Activated CD4-positive, alpha-beta T cell treated with anti-CD3 and anti-CD28 coated beads, Interleukin-2, amount 10 ng/mL, durations not matched to agents 7 days and 5 days (primary cell): ENCODE data around the gene EIF4G3. TPM values are rescaled to one million over a fixed set of nuclear protein-coding genes. Genes with fewer than 3 reads are reported as not detected.

Experiments used
- CTCF ChIA-PET: fragments of 350-600 bp; sonication (Branson Sonifier 250); formaldehyde crosslinking; loops from one replicate; lab custom pipeline; 2021; ENCODE audit warnings: antibody characterized with exemption; lab: Charles Lee
- POLR2A ChIA-PET: fragments of 350-600 bp; sonication (Branson Sonifier 250); formaldehyde crosslinking; loops from one replicate; lab custom pipeline; 2021; ENCODE audit warnings: antibody characterized with exemption; lab: Charles Lee
- DNase-seq: peaks from one replicate; pipeline ENCODE4 v3.0.0-alpha.2; 2020
- H3K27ac Mint-ChIP-seq: one replicate; pipeline ENCODE4 v1.8.0; 2021; ENCODE audit warnings: mild to moderate bottlenecking, moderate library complexity, mixed read lengths
- H3K27me3 Mint-ChIP-seq: one replicate; pipeline ENCODE4 v1.8.0; 2021; ENCODE audit warnings: mixed read lengths
- H3K36me3 Mint-ChIP-seq: one replicate; pipeline ENCODE4 v1.8.0; 2021; ENCODE audit warnings: low read depth, mixed read lengths
- H3K4me1 Mint-ChIP-seq: one replicate; pipeline ENCODE4 v1.8.0; 2021; ENCODE audit warnings: mixed read lengths
- H3K4me3 Mint-ChIP-seq: one replicate; pipeline ENCODE4 v1.8.0; 2021; ENCODE audit warnings: mild to moderate bottlenecking, moderate library complexity, mixed read lengths
- H3K9me3 Mint-ChIP-seq: one replicate; pipeline ENCODE4 v1.8.0; 2021; ENCODE audit warnings: mixed read lengths
- total RNA-seq, 2 experiments: library from RNA; stranded (reverse); gene quantifications; one replicate each; pipeline ENCODE4 v1.2.3, GENCODE V29; 2021

The EIF4G3 gene
- total RNA-seq, 2 experiments from 2014 or later = 23.8 to 31.5 TPM

- Mint-ChIP-seq H3K36me3 (no peaks in the 10 kb centered on the region), H3K27ac (no peak overlapping the region), H3K4me3 (no peak overlapping the region), H3K4me1 (peaks cover 8% of the 10 kb centered on the region), H3K27me3 (no peaks in the 10 kb centered on the region), H3K9me3 (no peaks in the 10 kb centered on the region)
- ChIA-PET POLR2A (no interaction called here), CTCF (no interaction called here)
- no peak for DNase-seq
These were observed 177.9 kb downstream of the EIF4G3 start for GRCh38 chr1:20998826-20999225.

GRCh38 chr1:20997602-20998224 is 179.0 kb downstream of the EIF4G3 start:
- Mint-ChIP-seq H3K9me3 (no peaks in the 10 kb centered on the region), H3K4me1 (peaks cover 17% of the 10 kb centered on the region), H3K27ac (no peak overlapping the region), H3K27me3 (no peaks in the 10 kb centered on the region), H3K4me3 (no peak overlapping the region), H3K36me3 (no peaks in the 10 kb centered on the region)
- DNase-seq = no peak
- CTCF ChIA-PET = interaction anchor here (0.7 kb wide), 1 partner anchor 1119 kb away, joined by 3 read pairs; no protein-coding TSS in a partner anchor
- POLR2A ChIA-PET = no interaction called here

DNA sequence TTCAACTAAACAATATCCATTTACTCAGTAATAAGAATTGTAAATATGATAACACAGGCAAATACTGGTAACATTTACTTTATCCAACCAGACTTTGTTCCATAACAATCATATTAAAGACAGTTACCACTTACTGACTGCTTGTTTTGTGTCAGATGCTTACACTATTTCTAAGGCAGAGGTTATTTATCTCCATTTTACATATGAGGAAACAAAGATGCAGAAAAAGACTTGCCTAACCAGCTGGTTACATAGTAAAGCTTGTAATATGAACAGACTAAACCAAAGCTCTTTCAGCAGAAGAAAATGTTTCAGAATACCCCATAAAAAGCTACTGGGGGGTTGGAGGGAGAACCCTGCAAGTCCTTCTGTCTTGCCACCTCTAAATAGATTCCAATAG is 180.1 kb downstream of the EIF4G3 start:
- Mint-ChIP-seq H3K9me3 (no peaks in the 10 kb centered on the region), H3K27ac (no peak overlapping the region), H3K4me3 (no peak overlapping the region), H3K27me3 (no peaks in the 10 kb centered on the region), H3K4me1 (peaks cover 28% of the 10 kb centered on the region), H3K36me3 (no peaks in the 10 kb centered on the region)
- no peak for DNase-seq
- POLR2A ChIA-PET = no interaction called here
- CTCF ChIA-PET = no interaction called here

DNA sequence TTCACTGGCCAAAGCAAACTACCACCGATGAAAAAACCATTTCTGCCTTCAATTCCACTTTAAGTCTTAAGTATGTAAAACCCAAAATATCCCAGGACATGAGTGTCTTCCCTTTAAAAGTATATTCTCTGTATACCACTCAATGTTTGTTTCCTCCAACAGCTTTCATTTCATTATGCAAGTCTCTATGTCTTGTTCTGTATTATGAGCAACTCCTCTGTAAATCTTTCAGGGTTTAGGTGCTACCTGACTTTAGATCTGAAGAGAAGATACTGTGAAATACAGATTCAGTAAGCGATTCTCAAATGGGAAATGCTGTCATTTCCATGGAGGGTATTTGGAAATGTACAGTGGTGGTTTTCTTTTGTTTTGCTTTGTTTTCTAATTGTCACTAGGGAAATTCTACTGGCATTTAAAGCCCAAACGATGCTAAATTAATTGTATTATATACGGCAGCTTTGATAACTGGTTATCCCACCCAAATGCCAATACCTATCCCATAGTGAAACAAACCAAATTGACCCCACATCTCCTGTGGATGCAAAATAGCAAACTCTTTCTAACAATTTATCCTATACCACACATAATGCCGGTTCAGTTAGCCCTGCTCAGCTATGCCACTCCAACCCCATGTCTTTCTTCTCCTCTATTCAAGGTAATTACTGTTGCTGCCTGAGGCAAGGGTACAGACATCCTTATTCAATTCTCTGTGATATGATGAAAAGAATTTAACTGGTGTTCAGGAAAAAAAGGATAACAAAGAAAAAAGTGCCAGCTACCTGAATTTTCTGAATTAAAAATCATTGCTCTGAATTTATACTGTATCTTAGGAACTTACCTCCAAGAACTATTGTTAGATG is 182.8 kb downstream of the EIF4G3 start:
- Mint-ChIP-seq H3K4me3 (no peak overlapping the region), H3K36me3 (no peaks in the 10 kb centered on the region), H3K27me3 (no peaks in the 10 kb centered on the region), H3K27ac (no peak overlapping the region), H3K4me1 (peaks cover 27% of the 10 kb centered on the region), H3K9me3 (no peaks in the 10 kb centered on the region)
- no peak for DNase-seq
- ChIA-PET CTCF (interaction anchor here (0.6 kb wide), 1 partner anchor 244 kb away, joined by 3 read pairs; no protein-coding TSS in a partner anchor), POLR2A (no interaction called here)

DNA sequence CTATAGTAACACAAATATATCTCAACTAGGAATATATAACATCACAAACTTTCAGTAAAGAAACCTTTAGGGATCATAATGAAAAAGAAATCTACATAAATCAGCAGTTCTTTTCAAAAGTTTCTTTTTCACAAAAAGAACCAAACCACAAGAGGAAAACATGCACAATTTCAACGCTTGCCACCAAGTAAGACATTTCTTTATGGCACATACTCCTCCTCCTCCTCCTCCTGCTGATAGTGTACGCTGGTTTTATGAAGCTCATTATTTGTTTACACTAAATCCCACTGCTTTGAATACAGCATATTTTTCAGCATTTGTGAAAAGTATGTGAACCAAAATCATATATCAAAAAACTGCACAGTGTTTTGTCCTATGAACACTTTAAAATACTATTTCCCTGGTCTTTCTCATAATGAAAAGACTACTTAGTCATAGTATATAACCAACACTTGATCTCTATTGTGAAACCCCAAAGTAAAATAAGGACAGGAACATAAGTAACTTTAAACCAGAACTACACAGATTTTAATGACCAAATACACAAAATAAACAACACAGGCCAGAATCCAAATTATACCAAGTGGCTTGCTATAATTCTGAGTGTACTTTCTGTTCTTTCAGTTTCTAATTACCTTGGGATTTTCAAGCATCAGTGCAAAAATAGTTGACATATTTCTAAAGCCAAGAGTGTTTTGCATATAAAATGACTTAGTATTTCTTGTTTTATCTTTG is 184.2 kb downstream of the EIF4G3 start:
- peaks cover 26% of the 10 kb centered on the region for H3K4me1 Mint-ChIP-seq
- no peak for DNase-seq
- H3K27me3 Mint-ChIP-seq = no peaks in the 10 kb centered on the region
- H3K4me3 Mint-ChIP-seq = no peak overlapping the region
- peak overlapping the region; percentile 81 for H3K27ac Mint-ChIP-seq
- no peaks in the 10 kb centered on the region for H3K9me3 Mint-ChIP-seq
- ChIA-PET POLR2A (no interaction called here), CTCF (interaction anchor here (0.9 to 1.2 kb wide), 2 partner anchors 12 to 13 kb away, joined by 3 to 4 read pairs; no protein-coding TSS in a partner anchor)
- no peaks in the 10 kb centered on the region for H3K36me3 Mint-ChIP-seq

GRCh38 chr1:20988943-20989342 is 187.8 kb downstream of the EIF4G3 start:
- Mint-ChIP-seq H3K9me3 (no peaks in the 10 kb centered on the region), H3K36me3 (no peaks in the 10 kb centered on the region), H3K27ac (no peak overlapping the region), H3K27me3 (no peaks in the 10 kb centered on the region), H3K4me1 (peaks cover 21% of the 10 kb centered on the region), H3K4me3 (no peak overlapping the region)
- no peak for DNase-seq
- ChIA-PET POLR2A (no interaction called here), CTCF (interaction anchor here (0.8 to 1.2 kb wide), 2 partner anchors 13 to 207 kb away, joined by 3 to 4 read pairs; no protein-coding TSS in a partner anchor)

DNA sequence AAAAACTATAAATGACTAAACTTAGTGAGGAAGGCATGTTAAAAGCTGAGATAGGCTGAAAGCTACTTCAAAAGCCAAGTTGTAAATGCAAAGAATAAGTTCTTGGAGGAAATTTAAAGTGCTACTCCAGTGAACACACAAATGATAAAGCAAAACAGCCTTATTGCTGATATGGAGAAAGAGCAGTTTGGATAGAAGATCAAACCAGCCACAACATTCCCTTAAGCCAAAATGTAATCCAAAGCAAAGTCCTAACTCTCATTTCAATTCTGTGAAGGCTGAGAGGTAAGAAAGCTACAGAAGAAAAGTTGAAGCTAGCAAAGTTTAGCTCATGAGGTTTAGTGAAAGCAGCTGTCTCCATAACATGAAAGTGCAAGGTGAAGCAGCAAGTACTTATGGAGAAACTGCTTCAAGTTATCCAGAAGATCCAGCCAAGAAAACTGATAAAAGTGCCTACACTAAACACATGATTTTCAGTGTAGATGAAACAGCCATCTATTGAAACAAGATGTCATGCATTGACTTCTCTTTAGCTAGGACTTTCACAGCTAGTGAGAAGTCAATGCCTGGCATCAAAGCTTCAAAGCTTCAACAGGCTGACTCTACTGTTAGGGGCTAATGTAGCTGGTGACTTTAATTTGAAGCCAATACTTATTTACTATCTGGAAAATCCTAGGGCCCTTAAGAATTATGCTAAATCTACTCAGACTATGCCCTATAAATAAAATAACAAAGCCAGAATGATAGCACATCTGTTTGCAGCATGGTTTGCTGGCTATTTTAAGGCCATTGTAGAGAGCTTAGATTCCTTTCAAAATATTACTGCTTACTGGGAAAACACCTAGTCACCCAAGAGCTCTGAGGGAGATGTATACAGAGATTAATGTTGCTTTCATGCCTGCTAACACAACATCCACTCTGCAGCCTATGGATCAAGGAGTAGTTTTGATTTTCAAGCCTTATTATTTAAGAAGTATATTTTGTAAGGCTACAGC is 188.6 kb downstream of the EIF4G3 start:
- H3K27me3 Mint-ChIP-seq = no peaks in the 10 kb centered on the region
- no peak overlapping the region for H3K4me3 Mint-ChIP-seq
- DNase-seq = no peak
- H3K27ac Mint-ChIP-seq = no peak overlapping the region
- peaks cover 16% of the 10 kb centered on the region for H3K4me1 Mint-ChIP-seq
- H3K9me3 Mint-ChIP-seq = no peaks in the 10 kb centered on the region
- ChIA-PET POLR2A (no interaction called here), CTCF (interaction anchor here (0.6 to 1.3 kb wide), 4 partner anchors 12 to 207 kb away, joined by 3 to 4 read pairs (median 3); no protein-coding TSS in a partner anchor)
- H3K36me3 Mint-ChIP-seq = no peaks in the 10 kb centered on the region

DNA sequence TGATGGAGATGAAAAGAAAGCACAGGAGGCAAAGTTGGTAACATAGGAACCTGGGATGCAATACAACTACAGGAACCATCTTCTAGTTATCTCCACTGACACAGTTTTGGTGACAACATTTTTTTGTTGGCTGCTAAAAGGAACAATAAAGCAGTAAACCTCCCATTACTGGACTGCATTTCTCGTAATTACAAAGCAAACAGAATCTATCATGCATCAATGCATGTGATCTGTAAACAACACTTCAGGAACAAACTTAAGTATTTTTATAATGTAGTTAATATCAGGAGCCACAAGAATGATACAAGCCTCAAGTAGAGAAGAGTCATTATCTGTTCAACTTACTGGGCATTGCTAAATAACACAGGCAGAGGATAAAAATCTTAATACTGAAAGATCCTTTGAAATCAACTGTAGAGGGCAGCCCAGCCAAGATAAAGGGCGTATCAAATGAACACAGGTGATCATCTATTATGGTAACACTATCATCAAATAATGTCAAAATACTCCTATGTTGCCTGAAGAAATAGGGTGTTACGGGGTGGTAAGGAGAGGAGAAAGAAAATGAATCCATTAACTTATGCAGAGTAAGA is 193.3 kb downstream of the EIF4G3 start:
- DNase-seq = no peak
- H3K36me3 Mint-ChIP-seq = no peaks in the 10 kb centered on the region
- no peaks in the 10 kb centered on the region for H3K27me3 Mint-ChIP-seq
- ChIA-PET CTCF (no interaction called here), POLR2A (interaction anchor here (0.6 kb wide), 1 partner anchor 177 kb away, joined by 3 read pairs; no protein-coding TSS in a partner anchor)
- no peak overlapping the region for H3K27ac Mint-ChIP-seq
- H3K9me3 Mint-ChIP-seq = no peaks in the 10 kb centered on the region
- H3K4me3 Mint-ChIP-seq = no peak overlapping the region
- no peaks in the 10 kb centered on the region for H3K4me1 Mint-ChIP-seq

DNA sequence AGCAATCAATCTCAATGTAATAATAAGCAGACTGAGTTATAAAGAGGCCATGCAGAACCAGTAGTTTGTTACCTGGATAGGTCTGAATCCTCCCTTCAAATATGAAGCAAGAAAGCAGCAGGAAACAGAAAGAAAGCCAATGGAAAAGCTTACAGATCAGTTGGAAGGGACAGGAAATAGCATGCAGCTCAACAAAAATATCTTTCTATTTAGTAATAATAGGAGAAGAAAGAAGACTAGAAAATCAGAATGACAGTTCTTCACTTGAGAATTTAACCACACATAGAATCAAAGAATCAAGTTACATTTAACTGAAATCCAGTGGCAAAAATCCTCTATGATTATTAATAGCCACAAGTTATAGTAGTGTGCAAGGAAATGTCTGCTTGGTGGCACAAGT is 194.4 kb downstream of the EIF4G3 start:
- H3K27ac Mint-ChIP-seq = no peak overlapping the region
- H3K4me1 Mint-ChIP-seq = no peaks in the 10 kb centered on the region
- no peaks in the 10 kb centered on the region for H3K9me3 Mint-ChIP-seq
- no peaks in the 10 kb centered on the region for H3K36me3 Mint-ChIP-seq
- CTCF ChIA-PET = interaction anchor here (0.5 kb wide), 1 partner anchor 289 kb away, joined by 3 read pairs; no protein-coding TSS in a partner anchor
- DNase-seq = no peak
- no peak overlapping the region for H3K4me3 Mint-ChIP-seq
- H3K27me3 Mint-ChIP-seq = no peaks in the 10 kb centered on the region
- POLR2A ChIA-PET = no interaction called here

GRCh38 chr1:20981915-20982314 is 194.8 kb downstream of the EIF4G3 start:
- CTCF ChIA-PET = no interaction called here
- no peak for DNase-seq
- H3K27ac Mint-ChIP-seq = no peak overlapping the region
- H3K4me3 Mint-ChIP-seq = no peak overlapping the region
- no peaks in the 10 kb centered on the region for H3K4me1 Mint-ChIP-seq
- H3K9me3 Mint-ChIP-seq = no peaks in the 10 kb centered on the region
- no peaks in the 10 kb centered on the region for H3K36me3 Mint-ChIP-seq
- H3K27me3 Mint-ChIP-seq = no peaks in the 10 kb centered on the region
- POLR2A ChIA-PET = no interaction called here

GRCh38 chr1:20980051-20980450 is 196.6 kb downstream of the EIF4G3 start:
- no peak for DNase-seq
- no peaks in the 10 kb centered on the region for H3K4me1 Mint-ChIP-seq
- CTCF ChIA-PET = interaction anchor here (0.7 kb wide), 1 partner anchor 12 kb away, joined by 3 read pairs; no protein-coding TSS in a partner anchor
- POLR2A ChIA-PET = no interaction called here
- no peaks in the 10 kb centered on the region for H3K9me3 Mint-ChIP-seq
- H3K27me3 Mint-ChIP-seq = no peaks in the 10 kb centered on the region
- no peak overlapping the region for H3K27ac Mint-ChIP-seq
- no peak overlapping the region for H3K4me3 Mint-ChIP-seq
- no peaks in the 10 kb centered on the region for H3K36me3 Mint-ChIP-seq
